HUES64 (cell line): Measurements from ENCODE around the gene SSBP2.
"Not testable (repeated sequence)": the region's sequence is repeated elsewhere in the genome, so short reads cannot be mapped to it uniquely, and the experiment has no call there.

Experiments
- H3K27ac ChIP-seq: 2 replicates; pipeline ENCODE4 v1.7.0; 2013; ENCODE audit warnings: low read depth, low read length, inconsistent platforms
- H3K27me3 ChIP-seq: 2 replicates; pipeline ENCODE4 v1.6.1; 2013; ENCODE audit warnings: mild to moderate bottlenecking, low read length; ENCODE audit not compliant: insufficient read depth
- H3K36me3 ChIP-seq: 2 replicates; pipeline ENCODE4 v1.6.1; 2013; ENCODE audit warnings: mild to moderate bottlenecking, low read length; ENCODE audit not compliant: insufficient read depth
- H3K4me1 ChIP-seq: 2 replicates; pipeline ENCODE4 v1.6.1; 2013; ENCODE audit warnings: mild to moderate bottlenecking, low read length, moderate library complexity; ENCODE audit not compliant: insufficient read depth
- H3K4me3 ChIP-seq: 2 replicates; pipeline ENCODE4 v1.5.1; 2013; ENCODE audit warnings: mild to moderate bottlenecking, low read length, moderate library complexity
- H3K9ac ChIP-seq: 2 replicates; pipeline ENCODE4 v1.6.1; 2013; ENCODE audit warnings: mild to moderate bottlenecking, low read depth, low read length
- H3K9me3 ChIP-seq: 2 replicates; pipeline ENCODE4 v1.6.1; 2013; ENCODE audit warnings: low read depth, low read length; ENCODE audit not compliant: insufficient read depth
- WGBS: fragments of 150-250, 120-280 bp; methylation state at CpG from one replicate; pipeline ENCODE4 v1.1.7; 2013; ENCODE audit warnings: missing lambda C conversion rate; 5-methylcytosine and 5-hydroxymethylcytosine counted together

SSBP2 gene

DNA sequence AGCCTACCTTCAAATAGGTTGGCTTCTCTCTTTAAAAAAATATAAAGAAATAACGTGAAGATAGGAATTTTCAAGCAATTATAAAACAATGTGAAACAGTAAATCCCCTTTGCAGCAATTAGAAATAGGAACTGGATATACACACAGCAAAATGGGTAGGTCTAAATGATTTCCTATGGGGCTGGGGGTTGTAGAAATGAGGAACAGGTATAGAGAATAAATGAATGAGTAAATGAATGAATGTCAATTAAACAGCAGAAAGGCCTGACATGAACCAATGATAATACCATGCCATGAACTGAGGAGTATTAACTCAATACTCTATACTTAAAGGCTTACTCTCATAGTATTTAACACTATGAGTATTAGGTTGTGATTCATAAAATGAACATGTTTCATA, 21.6 kb downstream of the SSBP2 start:
- Histone ChIP-seq H3K27me3 (no peaks in the 10 kb centered on the region), H3K27ac (no peak overlapping the region), H3K36me3 (no peaks in the 10 kb centered on the region), H3K4me1 (peaks cover 7% of the 10 kb centered on the region; the same call in 1 of the 2 replicates), H3K4me3 (no peak overlapping the region), H3K9me3 (no peaks in the 10 kb centered on the region), H3K9ac (no peak overlapping the region)
- no CpG with 5 or more reads among the region's 1 CpG for WGBS

DNA sequence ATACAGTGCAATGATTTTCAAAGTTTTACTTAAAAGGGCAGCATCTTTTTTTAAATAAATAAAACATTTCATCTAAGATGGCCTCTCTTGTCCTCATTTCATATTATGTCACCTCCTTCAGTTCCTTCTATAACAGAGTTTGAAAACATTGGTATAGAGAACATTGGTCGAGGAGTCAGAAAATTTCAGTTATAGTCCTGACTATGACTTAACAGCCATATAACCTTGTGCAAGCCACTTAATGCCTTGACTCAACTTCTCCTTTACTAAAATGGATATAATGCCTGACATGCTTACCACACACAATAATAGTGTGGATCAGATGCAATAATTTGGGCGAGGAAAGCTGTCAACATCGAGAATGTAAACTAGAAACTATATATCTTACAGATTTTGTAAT, 22.6 kb downstream of the SSBP2 start:
- Histone ChIP-seq H3K9ac (no peak overlapping the region), H3K27ac (no peak overlapping the region)

DNA sequence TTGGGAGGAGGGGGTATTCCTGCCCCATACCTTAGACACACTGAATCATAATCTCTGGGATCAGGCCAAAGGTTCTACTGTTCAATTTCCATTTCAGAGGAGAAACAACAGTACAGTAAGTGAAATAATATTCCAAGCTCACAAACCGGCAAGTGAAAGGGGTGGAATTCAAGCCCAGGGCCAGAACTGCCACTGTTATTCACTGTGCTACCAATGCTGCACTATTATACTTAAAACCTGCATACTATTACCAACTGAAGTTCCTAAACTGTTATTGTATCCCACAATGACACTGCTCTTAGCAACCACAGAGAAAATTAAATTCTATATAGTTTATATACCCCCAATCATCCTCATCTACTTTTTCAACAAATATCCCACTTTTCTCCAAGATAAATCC, 24.6 kb downstream of the SSBP2 start:
- H3K36me3 ChIP-seq: no peaks in the 10 kb centered on the region
- WGBS: 86% methylated on average over 1 of the region's 1 CpG
- no peaks in the 10 kb centered on the region for H3K9me3 ChIP-seq
- H3K4me3 ChIP-seq: no peak overlapping the region
- no peak overlapping the region for H3K9ac ChIP-seq
- no peaks in the 10 kb centered on the region for H3K27me3 ChIP-seq
- peaks cover 25% of the 10 kb centered on the region for H3K4me1 ChIP-seq
- no peak overlapping the region for H3K27ac ChIP-seq

More for the DNA sequence above, 22.6 kb downstream of the SSBP2 start:
- H3K4me1 ChIP-seq: peaks cover 12% of the 10 kb centered on the region
- no peak overlapping the region for H3K4me3 ChIP-seq
- no peaks in the 10 kb centered on the region for H3K27me3 ChIP-seq
- no peaks in the 10 kb centered on the region for H3K36me3 ChIP-seq
- no peaks in the 10 kb centered on the region for H3K9me3 ChIP-seq
- 92% methylated on average over 1 of the region's 3 CpGs for WGBS

DNA sequence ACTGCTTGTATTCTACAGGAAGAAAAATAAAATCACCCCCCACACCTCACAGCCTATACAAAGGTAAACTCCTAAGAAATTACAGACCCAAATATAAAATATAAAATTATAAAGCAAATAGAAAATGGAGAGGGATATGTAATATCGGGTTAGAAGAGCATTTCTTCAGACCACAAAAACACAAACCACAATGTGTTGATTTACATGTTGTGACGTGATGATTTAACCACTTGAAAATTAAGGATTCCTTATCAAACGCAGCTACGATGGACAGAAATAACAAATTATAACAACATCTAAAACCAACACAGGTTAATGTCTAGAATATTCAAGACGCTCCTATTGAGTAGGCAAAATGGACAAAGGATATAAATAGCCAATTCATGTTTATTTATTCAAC, 26.3 kb downstream of the SSBP2 start:
- Histone ChIP-seq H3K27me3 (no peaks in the 10 kb centered on the region), H3K9me3 (no peaks in the 10 kb centered on the region), H3K27ac (no peak overlapping the region), H3K4me3 (no peak overlapping the region), H3K4me1 (peaks cover 37% of the 10 kb centered on the region), H3K36me3 (no peaks in the 10 kb centered on the region), H3K9ac (no peak overlapping the region)
- WGBS: 100% methylated on average over 3 of the region's 5 CpGs

DNA sequence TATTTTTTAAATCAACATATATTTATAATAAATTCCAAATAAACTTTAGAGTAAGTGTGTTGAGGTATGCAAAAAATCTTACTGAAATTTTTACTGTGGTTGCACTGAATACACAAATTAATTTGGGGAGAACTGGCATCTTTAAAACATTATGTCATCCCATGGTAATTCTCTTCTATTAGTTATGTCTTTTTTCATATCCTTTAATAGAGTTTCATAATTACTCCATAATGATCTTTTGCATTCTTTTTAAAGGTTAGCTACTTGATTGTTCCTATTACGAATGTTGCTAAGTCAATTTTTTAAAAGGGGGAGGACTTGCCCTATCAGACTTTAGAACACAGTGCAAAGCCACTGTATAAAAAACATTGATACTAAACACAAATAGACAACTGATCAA, 26.8 kb downstream of the SSBP2 start:
- no CpG with 5 or more reads among the region's 1 CpG for WGBS

DNA sequence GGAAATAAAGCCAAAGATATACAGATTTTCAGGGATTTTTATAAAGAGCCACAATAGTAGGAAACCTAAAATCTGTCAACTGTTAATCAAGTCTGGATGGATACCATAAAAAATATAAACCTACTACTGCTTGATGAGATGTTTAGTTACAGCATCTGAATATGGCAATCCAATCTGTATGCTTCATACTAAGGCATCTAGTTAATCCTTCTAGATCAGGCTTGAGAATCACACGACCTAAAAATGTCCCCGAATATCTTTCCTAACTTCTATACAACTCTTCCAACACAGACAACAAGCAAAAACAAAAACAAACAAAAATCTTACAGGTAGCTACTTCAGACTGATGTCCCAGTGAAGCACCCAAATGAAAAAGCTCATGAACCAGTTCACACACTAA, 29.8 kb downstream of the SSBP2 start:
- H3K27me3 ChIP-seq: no peaks in the 10 kb centered on the region
- peaks cover 54% of the 10 kb centered on the region for H3K4me1 ChIP-seq
- no peak overlapping the region for H3K4me3 ChIP-seq
- no peak overlapping the region for H3K9ac ChIP-seq
- WGBS: 90% methylated on average over 2 of the region's 2 CpGs
- no peaks in the 10 kb centered on the region for H3K9me3 ChIP-seq
- no peaks in the 10 kb centered on the region for H3K36me3 ChIP-seq
- no peak overlapping the region for H3K27ac ChIP-seq

More for the DNA sequence above, 26.8 kb downstream of the SSBP2 start:
- Histone ChIP-seq H3K4me1 (peaks cover 42% of the 10 kb centered on the region), H3K27ac (no peak overlapping the region), H3K4me3 (no peak overlapping the region), H3K36me3 (no peaks in the 10 kb centered on the region), H3K27me3 (no peaks in the 10 kb centered on the region), H3K9me3 (no peaks in the 10 kb centered on the region), H3K9ac (no peak overlapping the region)

DNA sequence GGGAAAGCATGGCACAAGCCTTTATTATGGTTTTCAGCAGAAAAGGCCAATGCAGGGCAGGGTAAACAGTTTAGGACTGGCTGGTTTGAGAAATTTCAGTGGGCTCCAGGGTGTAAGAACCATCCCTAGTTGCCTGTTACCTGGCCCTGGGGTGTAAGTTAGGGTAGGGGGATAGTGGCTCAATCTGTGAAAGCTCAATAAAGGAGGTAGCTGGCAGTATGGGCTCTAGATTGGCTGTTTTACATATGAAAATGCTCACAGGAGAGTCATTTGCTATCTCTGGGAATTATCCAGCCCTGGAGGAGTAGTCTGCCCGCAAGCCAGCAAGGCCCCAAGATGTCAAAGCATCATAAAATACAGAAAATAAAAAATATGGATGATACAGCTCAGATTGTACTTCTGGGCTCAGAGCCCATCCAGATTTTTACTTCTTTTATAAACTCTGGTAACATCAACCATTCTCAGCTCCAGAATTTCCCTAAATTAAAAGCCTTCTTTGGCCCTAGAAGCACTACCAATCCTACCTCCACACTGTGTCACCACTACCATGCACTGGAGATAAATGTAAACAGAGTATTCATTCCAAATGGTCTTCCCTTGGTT, 31.1 kb downstream of the SSBP2 start:
- Histone ChIP-seq H3K9ac (no peak overlapping the region), H3K4me1 (peaks cover 54% of the 10 kb centered on the region), H3K27me3 (no peaks in the 10 kb centered on the region), H3K9me3 (no peaks in the 10 kb centered on the region), H3K4me3 (no peak overlapping the region), H3K27ac (no peak overlapping the region), H3K36me3 (no peaks in the 10 kb centered on the region)
- WGBS: 56% methylated on average over 1 of the region's 1 CpG

DNA sequence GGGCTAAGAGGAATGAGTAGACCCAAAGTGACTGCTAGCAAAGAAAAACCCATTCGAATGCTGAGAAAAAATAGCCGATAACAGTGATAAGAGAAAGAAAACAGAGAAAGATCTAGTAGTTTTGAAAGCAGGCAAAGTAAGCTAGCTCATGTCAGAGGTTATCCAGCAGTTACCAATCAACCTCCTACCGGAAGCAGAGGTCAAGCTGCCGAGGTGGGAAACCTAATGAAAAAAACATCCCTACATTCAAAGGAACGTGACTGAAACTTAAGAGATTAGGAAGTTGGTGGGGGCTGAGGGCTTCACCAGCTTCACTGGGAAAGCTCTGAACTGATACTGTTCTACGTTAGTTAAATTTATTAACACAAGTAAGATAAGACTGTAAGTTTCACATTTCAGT, 32.6 kb downstream of the SSBP2 start:
- Histone ChIP-seq H3K9ac (no peak overlapping the region), H3K27me3 (no peaks in the 10 kb centered on the region), H3K4me1 (peaks cover 49% of the 10 kb centered on the region), H3K9me3 (no peaks in the 10 kb centered on the region), H3K27ac (no peak overlapping the region), H3K4me3 (no peak overlapping the region), H3K36me3 (no peaks in the 10 kb centered on the region)
- WGBS: 58% methylated on average over 5 of the region's 6 CpGs

DNA sequence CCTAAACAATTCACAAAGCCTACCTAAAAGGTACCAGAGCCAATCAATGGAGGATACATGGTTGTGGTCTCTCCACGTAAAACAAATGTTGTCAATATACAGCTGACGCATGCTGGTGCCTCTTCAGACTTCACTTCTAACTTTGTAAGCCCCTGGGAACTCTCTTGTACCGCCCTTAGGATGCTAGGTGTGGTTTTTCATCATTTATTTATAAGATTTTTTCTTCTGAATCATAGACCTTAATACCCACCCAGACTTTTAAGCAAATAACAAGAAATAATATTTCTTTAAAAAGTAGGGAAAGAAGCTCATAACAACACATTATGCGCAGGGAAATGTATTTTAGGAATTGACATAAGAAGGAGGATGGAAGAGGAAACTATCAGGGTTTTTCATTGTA, 33.0 kb downstream of the SSBP2 start:
- Histone ChIP-seq H3K9me3 (no peaks in the 10 kb centered on the region), H3K27me3 (no peaks in the 10 kb centered on the region), H3K4me1 (peaks cover 45% of the 10 kb centered on the region), H3K4me3 (no peak overlapping the region), H3K27ac (no peak overlapping the region), H3K36me3 (no peaks in the 10 kb centered on the region), H3K9ac (no peak overlapping the region)
- WGBS: 87% methylated on average over 2 of the region's 4 CpGs

DNA sequence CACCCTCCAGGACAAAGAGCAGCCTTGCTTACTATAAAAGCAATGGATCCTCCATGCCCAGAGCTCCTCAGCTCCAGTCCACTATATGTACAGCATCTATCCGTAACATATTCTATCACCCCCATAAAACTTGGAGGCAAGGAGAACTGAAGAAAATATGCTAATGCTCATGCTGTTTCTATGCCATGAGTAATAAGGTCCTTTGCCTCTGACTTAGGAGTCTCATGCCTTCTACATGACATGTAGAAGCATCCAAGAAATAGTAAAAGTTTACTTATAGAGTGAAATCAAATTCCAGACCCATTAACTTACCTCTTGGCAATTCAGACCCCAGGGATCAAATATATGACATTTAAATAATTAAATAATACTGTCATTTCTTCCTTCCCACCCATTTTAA, 33.7 kb downstream of the SSBP2 start:
- Histone ChIP-seq H3K9me3 (no peaks in the 10 kb centered on the region), H3K27me3 (no peaks in the 10 kb centered on the region), H3K27ac (no peak overlapping the region), H3K36me3 (no peaks in the 10 kb centered on the region), H3K4me1 (peaks cover 38% of the 10 kb centered on the region), H3K4me3 (no peak overlapping the region), H3K9ac (no peak overlapping the region)
- WGBS: 100% methylated on average over 1 of the region's 1 CpG

DNA sequence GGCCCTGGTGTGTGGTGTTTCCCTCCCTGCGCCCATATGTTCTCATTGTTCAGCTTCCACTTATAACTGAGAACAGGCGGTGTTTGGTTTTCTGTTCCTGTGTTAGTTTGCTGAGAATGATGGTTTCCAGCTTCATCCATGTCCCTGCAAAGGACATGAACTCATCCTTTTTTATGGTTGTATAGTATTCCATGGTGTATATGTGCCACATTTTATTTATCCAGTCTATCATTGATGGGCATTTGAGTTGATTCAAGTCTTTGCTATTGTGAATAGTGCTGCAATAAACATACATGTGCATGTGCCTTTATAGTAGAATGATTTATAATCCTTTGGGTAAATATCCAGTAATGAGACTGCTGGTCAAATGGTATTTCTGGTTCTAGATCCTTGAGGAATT, 36.8 kb downstream of the SSBP2 start:
- not testable (repeated sequence) for H3K27ac ChIP-seq, H3K9ac ChIP-seq, H3K9me3 ChIP-seq, H3K4me3 ChIP-seq, H3K27me3 ChIP-seq, H3K36me3 ChIP-seq
- peaks cover 21% of the 10 kb centered on the region for H3K4me1 ChIP-seq
- 93% methylated on average over 1 of the region's 2 CpGs for WGBS

DNA sequence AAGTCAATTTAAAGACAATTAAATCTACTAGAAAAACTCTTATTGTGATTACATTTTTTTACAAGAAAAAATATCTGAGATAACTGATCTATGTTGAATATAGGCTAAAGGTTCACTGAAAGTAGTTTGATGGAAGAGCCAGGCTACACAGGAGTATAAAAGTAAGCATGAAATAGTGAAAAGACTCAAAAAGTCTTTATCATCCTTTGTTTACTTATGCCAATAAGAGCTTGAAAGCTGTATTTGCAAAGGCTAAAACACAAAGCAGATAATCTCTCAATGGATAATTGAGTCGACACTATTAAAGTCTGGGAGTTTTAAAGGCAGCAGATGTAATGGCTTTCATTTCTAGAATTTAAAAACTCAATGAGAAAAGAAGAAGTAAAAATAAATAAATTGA, 42.0 kb downstream of the SSBP2 start:
- Histone ChIP-seq H3K4me1 (peaks cover 17% of the 10 kb centered on the region), H3K9ac (no peak overlapping the region), H3K4me3 (no peak overlapping the region), H3K27ac (no peak overlapping the region), H3K27me3 (no peaks in the 10 kb centered on the region), H3K36me3 (no peaks in the 10 kb centered on the region), H3K9me3 (no peaks in the 10 kb centered on the region)
- WGBS: 64% methylated on average over 1 of the region's 1 CpG
